Gastrocnemius medialis (tissue), 4 donors: Measurements from ENCODE around the gene SORCS1.

Experiments used
- POLR2A ChIP-seq, 2 donors: fragments of 450-650 bp; IDR thresholded peaks; one replicate each; pipeline ENCODE4 v1.6.1; 2017; ENCODE audit warnings: antibody characterized with exemption in 2 of 2, mild to moderate bottlenecking in 2 of 2, moderate library complexity in 2 of 2
- TF ChIP-seq, protein P1 (sequence below), 5 experiments: fragments of 450-650 bp in 3 of 5; fragments of 200-600 bp in 2 of 5; sonication (generic) in 2 of 5; IDR thresholded peaks in 4 of 5; conservative IDR thresholded peaks in 1 of 5; 1 replicate in 4 of 5; 2 replicates in 1 of 5; pipeline ENCODE4 v1.5.1; 2016 to 2019; ENCODE audit warnings: antibody characterized with exemption in 5 of 5, mild to moderate bottlenecking in 3 of 5, moderate library complexity in 3 of 5

DNA sequence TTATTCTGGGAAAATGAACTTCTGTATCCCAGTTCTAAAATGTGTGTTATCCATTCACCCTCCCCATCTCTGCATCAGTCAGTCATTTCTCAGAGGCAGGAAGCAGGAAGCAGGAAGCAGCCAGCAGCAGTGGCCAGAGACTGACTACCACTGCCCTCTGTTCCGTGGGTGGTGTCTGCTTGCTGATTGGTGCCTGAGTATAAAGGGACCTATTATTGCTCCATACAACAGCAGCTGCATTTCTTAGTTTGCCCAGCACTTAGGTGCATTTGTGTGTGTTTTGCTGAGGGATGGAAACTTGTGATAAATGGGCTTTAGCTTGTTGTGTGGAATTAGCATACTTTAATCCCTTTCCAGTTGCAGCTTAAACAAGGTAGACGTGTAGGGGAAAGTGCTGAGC lies 582.2 kb downstream of the SORCS1 start:
- TF ChIP-seq, protein P1, sequence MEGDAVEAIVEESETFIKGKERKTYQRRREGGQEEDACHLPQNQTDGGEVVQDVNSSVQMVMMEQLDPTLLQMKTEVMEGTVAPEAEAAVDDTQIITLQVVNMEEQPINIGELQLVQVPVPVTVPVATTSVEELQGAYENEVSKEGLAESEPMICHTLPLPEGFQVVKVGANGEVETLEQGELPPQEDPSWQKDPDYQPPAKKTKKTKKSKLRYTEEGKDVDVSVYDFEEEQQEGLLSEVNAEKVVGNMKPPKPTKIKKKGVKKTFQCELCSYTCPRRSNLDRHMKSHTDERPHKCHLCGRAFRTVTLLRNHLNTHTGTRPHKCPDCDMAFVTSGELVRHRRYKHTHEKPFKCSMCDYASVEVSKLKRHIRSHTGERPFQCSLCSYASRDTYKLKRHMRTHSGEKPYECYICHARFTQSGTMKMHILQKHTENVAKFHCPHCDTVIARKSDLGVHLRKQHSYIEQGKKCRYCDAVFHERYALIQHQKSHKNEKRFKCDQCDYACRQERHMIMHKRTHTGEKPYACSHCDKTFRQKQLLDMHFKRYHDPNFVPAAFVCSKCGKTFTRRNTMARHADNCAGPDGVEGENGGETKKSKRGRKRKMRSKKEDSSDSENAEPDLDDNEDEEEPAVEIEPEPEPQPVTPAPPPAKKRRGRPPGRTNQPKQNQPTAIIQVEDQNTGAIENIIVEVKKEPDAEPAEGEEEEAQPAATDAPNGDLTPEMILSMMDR (IDR thresholded peaks at IDR 0.05 in 4 of 5, conservative IDR thresholded peaks at IDR 0.05 in 1 of 5), result no peak
- TF ChIP-seq POLR2A (IDR thresholded peaks at IDR 0.05), result no peak
